IMR-90 (cell line): Measurements from ENCODE around the gene DNMT3A. TPM values are rescaled to one million over a fixed set of nuclear protein-coding genes. Genes with fewer than 3 reads are reported as not detected.

Source experiments
- ATAC-seq: fragments of 200-7000 bp; cut with Tn5 transposase; 2 replicates; pipeline ENCODE4 v1.9.1; 2020; ENCODE audit warnings: low read depth, mild to moderate bottlenecking, moderate library complexity
- BruUV-seq: library from RNA; stranded (reverse); fragments of 400-500 nt; replicated peaks from 2 replicates; lab custom pipeline; 2021; lab: Mats Ljungman, UMichigan
- CTCF ChIA-PET: fragments of 300-600 bp; formaldehyde crosslinking; extraction: SDS; loops from one replicate; lab custom pipeline; 2021; ENCODE audit warnings: antibody characterized with exemption; lab: Yijun Ruan, JAX
- POLR2A ChIA-PET: fragments of 300-600 bp; sonication (Branson Sonifier 250); formaldehyde crosslinking; loops from one replicate; lab custom pipeline; 2022; ENCODE audit warnings: antibody characterized with exemption; ENCODE audit not compliant: unreplicated experiment; lab: Charles Lee
- DNase-seq: peaks from one replicate; pipeline ENCODE4 v3.0.0; 2013
- H2AFZ ChIP-seq: replicated peaks from 2 replicates; pipeline ENCODE3; 2013; ENCODE audit warnings: low read length, mild to moderate bottlenecking; ENCODE audit not compliant: poor library complexity
- H2AK5ac ChIP-seq: 2 replicates; pipeline ENCODE4 v1.6.1; 2013; ENCODE audit warnings: low read depth, low read length, inconsistent platforms
- H2AK9ac ChIP-seq: replicated peaks from 2 replicates; pipeline ENCODE3; 2013; ENCODE audit warnings: mild to moderate bottlenecking, low read depth, low read length, moderate library complexity; ENCODE audit not compliant: poor library complexity
- H2BK120ac ChIP-seq: 2 replicates; pipeline ENCODE4 v1.6.1; 2013; ENCODE audit warnings: low read depth, low read length, inconsistent platforms
- H2BK15ac ChIP-seq: 3 replicates; pipeline ENCODE4 v1.6.1; 2013; ENCODE audit warnings: low read depth, low read length, inconsistent platforms
- H2BK20ac ChIP-seq: 2 replicates; pipeline ENCODE4 v1.6.1; 2013; ENCODE audit warnings: low read depth, mild to moderate bottlenecking, inconsistent platforms, low read length, moderate library complexity
- H2BK5ac ChIP-seq: 2 replicates; pipeline ENCODE4 v1.6.1; 2013; ENCODE audit warnings: mild to moderate bottlenecking, low read depth, low read length, inconsistent platforms; ENCODE audit not compliant: poor library complexity, severe bottlenecking
- H3K14ac ChIP-seq: replicated peaks from 2 replicates; pipeline ENCODE4 v1.6.1; 2013; ENCODE audit warnings: low read depth, low read length, inconsistent platforms
- H3K18ac ChIP-seq: 2 replicates; pipeline ENCODE4 v1.6.1; 2013; ENCODE audit warnings: low read depth, low read length, control low read depth
- H3K23ac ChIP-seq: 2 replicates; pipeline ENCODE4 v1.6.1; 2013; ENCODE audit warnings: low read depth, low read length, inconsistent platforms
- H3K27ac ChIP-seq: 2 replicates; pipeline ENCODE4 v1.5.1; 2013; ENCODE audit warnings: mild to moderate bottlenecking, control low read depth, low read length; ENCODE audit not compliant: insufficient read depth
- H3K27me3 ChIP-seq: 2 replicates; pipeline ENCODE4 v1.6.1; 2013; ENCODE audit warnings: low read length; ENCODE audit not compliant: control insufficient read depth, insufficient read depth
- H3K36me3 ChIP-seq: 2 replicates; pipeline ENCODE4 v1.6.1; 2013; ENCODE audit warnings: low read length, mixed read lengths; ENCODE audit not compliant: control insufficient read depth, insufficient read depth
- H3K4ac ChIP-seq: 2 replicates; pipeline ENCODE4 v1.6.1; 2013; ENCODE audit warnings: low read depth, low read length, inconsistent platforms
- H3K4me1 ChIP-seq: 2 replicates; pipeline ENCODE4 v1.6.1; 2013; ENCODE audit warnings: low read length, mixed read lengths; ENCODE audit not compliant: control insufficient read depth, insufficient read depth
- H3K4me2 ChIP-seq: 2 replicates; pipeline ENCODE4 v1.6.1; 2013; ENCODE audit warnings: low read depth, mild to moderate bottlenecking, control low read depth, low read length, moderate library complexity
- H3K4me3 ChIP-seq: 2 replicates; pipeline ENCODE4 v1.5.1; 2013; ENCODE audit warnings: low read depth, mild to moderate bottlenecking, control low read depth, low read length, moderate library complexity; ENCODE audit not compliant: insufficient read depth
- H3K56ac ChIP-seq: 2 replicates; pipeline ENCODE4 v1.6.1; 2013; ENCODE audit warnings: low read length, inconsistent platforms; ENCODE audit not compliant: insufficient read depth; ENCODE audit errors: extremely low read depth
- H3K79me1 ChIP-seq, 2 experiments: 2 replicates each; pipeline ENCODE4 v1.6.1; 2013; ENCODE audit warnings: low read length in 2 of 2, inconsistent platforms in 1 of 2, low read depth in 1 of 2
- H3K9ac ChIP-seq: 2 replicates; pipeline ENCODE4 v1.6.1; 2013; ENCODE audit warnings: low read depth, low read length, control low read depth
- H3K9me1 ChIP-seq: 2 replicates; pipeline ENCODE4 v1.6.1; 2013; ENCODE audit warnings: low read length, inconsistent platforms; ENCODE audit not compliant: insufficient read depth
- H3K9me3 ChIP-seq: 2 replicates; pipeline ENCODE4 v1.6.1; 2013; ENCODE audit warnings: low read length; ENCODE audit not compliant: control insufficient read depth, insufficient read depth
- H4K20me1 ChIP-seq: 2 replicates; pipeline ENCODE4 v1.6.1; 2013; ENCODE audit warnings: low read length, inconsistent platforms; ENCODE audit not compliant: insufficient read depth
- H4K5ac ChIP-seq: 2 replicates; pipeline ENCODE4 v1.6.1; 2013; ENCODE audit warnings: mild to moderate bottlenecking, low read depth, low read length, control low read depth
- H4K8ac ChIP-seq, 2 experiments: 2 replicates each; pipeline ENCODE4 v1.6.1; 2013; ENCODE audit warnings: low read depth in 2 of 2, low read length in 2 of 2, control low read depth in 1 of 2, inconsistent platforms in 1 of 2
- H4K91ac ChIP-seq: 2 replicates; pipeline ENCODE4 v1.6.1; 2013; ENCODE audit warnings: low read depth, low read length, inconsistent platforms; ENCODE audit not compliant: insufficient read depth
- BHLHE40 ChIP-seq: fragments of 150-350 bp; IDR thresholded peaks from 2 replicates; pipeline ENCODE4 v1.6.1; 2016; ENCODE audit warnings: mild to moderate bottlenecking, low read depth, low read length
- CEBPB ChIP-seq: IDR thresholded peaks from 2 replicates; pipeline ENCODE4 v1.6.1; 2012; ENCODE audit warnings: low read depth, low read length, improper control_type of control experiment
- FOS ChIP-seq: fragments of 150-350 bp; IDR thresholded peaks from 2 replicates; pipeline ENCODE4 v1.6.1; 2016; ENCODE audit warnings: low read depth, low read length
- MAZ ChIP-seq: IDR thresholded peaks from 2 replicates; pipeline ENCODE4 v1.6.1; 2012; ENCODE audit warnings: low read depth, mild to moderate bottlenecking, low read length, improper control_type of control experiment, moderate library complexity, borderline replicate concordance
- MXI1 ChIP-seq: IDR thresholded peaks from 2 replicates; pipeline ENCODE4 v1.6.1; 2012; ENCODE audit warnings: low read depth, mild to moderate bottlenecking, low read length, moderate library complexity, borderline replicate concordance
- RCOR1 ChIP-seq: IDR thresholded peaks from 2 replicates; pipeline ENCODE4 v1.6.1; 2012; ENCODE audit warnings: mild to moderate bottlenecking, low read length, improper control_type of control experiment; ENCODE audit not compliant: insufficient replicate concordance
- RFX5 ChIP-seq: IDR thresholded peaks from 2 replicates; pipeline ENCODE4 v1.8.0; 2012; ENCODE audit warnings: low read depth, mild to moderate bottlenecking, low read length, moderate library complexity
- SMC3 ChIP-seq: fragments of 150-350 bp; IDR thresholded peaks from 2 replicates; pipeline ENCODE4 v1.6.1; 2016; ENCODE audit warnings: low read depth, mild to moderate bottlenecking, antibody characterized with exemption, low read length, moderate library complexity
- WGBS, 2 experiments: methylation state at CpG; one replicate each; pipeline versions ENCODE4 v1.1.5 to v1.1.7; 2013; ENCODE audit warnings: missing lambda C conversion rate in 2 of 2; ENCODE audit not compliant: insufficient read length in 1 of 2; ENCODE audit errors: extremely low coverage in 2 of 2; 5-methylcytosine and 5-hydroxymethylcytosine counted together
- dilution Hi-C: fragments of 300-500 bp; cut with HindIII; formaldehyde crosslinking; loops from one replicate; pipeline ENCODE4 v1.14.3; 2018; ENCODE audit warnings: low sequenced_read_pairs; ENCODE audit not compliant: unreplicated experiment
- in situ Hi-C: fragments of 300-500 bp; cut with MboI; formaldehyde crosslinking; loops from 3 replicates; pipeline ENCODE4 v1.14.3; 2019; ENCODE audit warnings: low sequenced_read_pairs, inconsistent platforms, mixed read lengths
- intact Hi-C: fragments of 100-400 bp; cut with micrococcal nuclease; formaldehyde crosslinking; loops from 2 replicates; pipeline ENCODE4 v1.10.0; 2022
- polyA plus RNA-seq, 3 experiments: library from polyadenylated mRNA; depleted of rRNA; stranded (reverse); fragments of >200 nt; gene quantifications; 2 replicates each; pipeline ENCODE4 v1.2.3, GENCODE V29; 2012; ENCODE audit warnings: low replicate concordance in 1 of 3
- total RNA-seq: library from RNA; depleted of rRNA; stranded (reverse); fragments of >200 nt; gene quantifications from 2 replicates; pipeline ENCODE4 v1.2.3, GENCODE V29; 2012

The DNMT3A gene
- total and polyA plus RNA-seq, 2 of the 4 experiments (the other 2 are of a cell fraction): 4.4 to 9.7 TPM

GRCh38 chr2:25184254-25184653 lies 157.5 kb downstream of the DNMT3A start:
- no peak for ATAC-seq
- dilution Hi-C loops: no loop called here
- BruUV-seq: no TSS peak

More at GRCh38 chr2:25184254-25184653, 157.5 kb downstream of the DNMT3A start:
- no peak overlapping the region for H3K4ac ChIP-seq
- no peaks in the 10 kb centered on the region for H3K4me1 ChIP-seq
- H2BK20ac ChIP-seq: no peak overlapping the region
- no peak overlapping the region for H3K18ac ChIP-seq
- no peak overlapping the region for H3K56ac ChIP-seq
- no peak overlapping the region for H4K5ac ChIP-seq
- no peak overlapping the region for H3K4me3 ChIP-seq
- H3K9ac ChIP-seq: no peak overlapping the region
- no peak overlapping the region for H2BK5ac ChIP-seq
- no peaks in the 10 kb centered on the region for H3K9me1 ChIP-seq
- H4K20me1 ChIP-seq: no peaks in the 10 kb centered on the region
- H3K14ac ChIP-seq: no peak overlapping the region
- 13% methylated on average over 4 of the region's 5 CpGs; no CpG with 5 or more reads in 1 of the 2 experiments for WGBS, 2 experiments
- DNase-seq: no peak
- no peak overlapping the region for H4K8ac ChIP-seq
- H2AFZ ChIP-seq: no peak overlapping the region
- TF ChIP-seq CEBPB: no peak
- TF ChIP-seq MAZ: no peak
- TF ChIP-seq RCOR1: no peak
- no peak for TF ChIP-seq BHLHE40
- no peak for TF ChIP-seq MXI1
- TF ChIP-seq RFX5: no peak
- no peak for TF ChIP-seq SMC3
- TF ChIP-seq FOS: no peak
- intact Hi-C loops (no loop called here), in situ Hi-C loops (no loop called here)
- ChIA-PET POLR2A (no interaction called here), CTCF (no interaction called here)
- H3K27ac ChIP-seq: no peak overlapping the region
- no peak overlapping the region for H2BK120ac ChIP-seq
- H3K23ac ChIP-seq: no peak overlapping the region
- H3K9me3 ChIP-seq: 0 out of 2 replicates have a peak, but pooled peaks cover 1% of the 10 kb centered on the region
- no peak overlapping the region for H2BK15ac ChIP-seq
- H3K27me3 ChIP-seq: peaks cover 17% of the 10 kb centered on the region
- no peak overlapping the region for H2AK9ac ChIP-seq
- H2AK5ac ChIP-seq: no peak overlapping the region
- H4K91ac ChIP-seq: no peak overlapping the region
- no peaks in the 10 kb centered on the region for H3K79me1 ChIP-seq
- no peaks in the 10 kb centered on the region for H3K36me3 ChIP-seq
- no peak overlapping the region for H3K4me2 ChIP-seq
